Measurements from ENCODE around the gene GIGYF2.

DNA sequence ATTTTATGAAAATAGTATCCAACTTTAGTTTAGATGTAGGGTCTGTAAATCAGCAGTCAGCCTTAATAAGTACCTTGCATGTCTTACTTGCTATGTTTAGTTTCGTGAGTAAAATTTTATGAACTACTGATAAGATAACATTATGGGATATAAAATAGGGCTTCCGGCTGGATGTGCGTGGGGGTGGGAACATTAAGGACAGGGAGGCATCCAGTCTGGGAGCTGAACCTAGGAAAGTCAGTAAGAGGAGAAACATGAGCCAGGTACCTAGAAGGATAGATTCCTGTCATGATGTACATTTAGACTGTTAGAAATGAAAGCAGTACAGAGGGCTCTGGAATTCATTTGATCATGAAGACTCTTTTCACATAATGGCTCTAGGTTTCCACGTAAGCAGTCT lies 92.0 kb downstream of the GIGYF2 start:
- TF ChIP-seq POLR2AphosphoS5 (IDR thresholded peaks at IDR 0.05; ENCODE audit: low read depth, low read length) (no peak), NFIC (IDR thresholded peaks at IDR 0.05; ENCODE audit: borderline replicate concordance) (no peak), RFX5 (IDR thresholded peaks at IDR 0.05; ENCODE audit: low read length) (no peak)
- TF ChIP-seq, protein P1, sequence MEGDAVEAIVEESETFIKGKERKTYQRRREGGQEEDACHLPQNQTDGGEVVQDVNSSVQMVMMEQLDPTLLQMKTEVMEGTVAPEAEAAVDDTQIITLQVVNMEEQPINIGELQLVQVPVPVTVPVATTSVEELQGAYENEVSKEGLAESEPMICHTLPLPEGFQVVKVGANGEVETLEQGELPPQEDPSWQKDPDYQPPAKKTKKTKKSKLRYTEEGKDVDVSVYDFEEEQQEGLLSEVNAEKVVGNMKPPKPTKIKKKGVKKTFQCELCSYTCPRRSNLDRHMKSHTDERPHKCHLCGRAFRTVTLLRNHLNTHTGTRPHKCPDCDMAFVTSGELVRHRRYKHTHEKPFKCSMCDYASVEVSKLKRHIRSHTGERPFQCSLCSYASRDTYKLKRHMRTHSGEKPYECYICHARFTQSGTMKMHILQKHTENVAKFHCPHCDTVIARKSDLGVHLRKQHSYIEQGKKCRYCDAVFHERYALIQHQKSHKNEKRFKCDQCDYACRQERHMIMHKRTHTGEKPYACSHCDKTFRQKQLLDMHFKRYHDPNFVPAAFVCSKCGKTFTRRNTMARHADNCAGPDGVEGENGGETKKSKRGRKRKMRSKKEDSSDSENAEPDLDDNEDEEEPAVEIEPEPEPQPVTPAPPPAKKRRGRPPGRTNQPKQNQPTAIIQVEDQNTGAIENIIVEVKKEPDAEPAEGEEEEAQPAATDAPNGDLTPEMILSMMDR (IDR thresholded peaks at IDR 0.05), result no peak
- TF ChIP-seq, protein P2, sequence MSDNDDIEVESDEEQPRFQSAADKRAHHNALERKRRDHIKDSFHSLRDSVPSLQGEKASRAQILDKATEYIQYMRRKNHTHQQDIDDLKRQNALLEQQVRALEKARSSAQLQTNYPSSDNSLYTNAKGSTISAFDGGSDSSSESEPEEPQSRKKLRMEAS (IDR thresholded peaks at IDR 0.05; ENCODE audit: low read depth), result no peak
- TF ChIP-seq, protein P3, sequence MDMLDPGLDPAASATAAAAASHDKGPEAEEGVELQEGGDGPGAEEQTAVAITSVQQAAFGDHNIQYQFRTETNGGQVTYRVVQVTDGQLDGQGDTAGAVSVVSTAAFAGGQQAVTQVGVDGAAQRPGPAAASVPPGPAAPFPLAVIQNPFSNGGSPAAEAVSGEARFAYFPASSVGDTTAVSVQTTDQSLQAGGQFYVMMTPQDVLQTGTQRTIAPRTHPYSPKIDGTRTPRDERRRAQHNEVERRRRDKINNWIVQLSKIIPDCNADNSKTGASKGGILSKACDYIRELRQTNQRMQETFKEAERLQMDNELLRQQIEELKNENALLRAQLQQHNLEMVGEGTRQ (IDR thresholded peaks at IDR 0.05; ENCODE audit: borderline replicate concordance, low read depth, low read length), result no peak
